ENCODE results near the gene F8A2.
"Not testable (repeated sequence)": the region's sequence is repeated elsewhere in the genome, so short reads cannot be mapped to it uniquely, and the experiment has no call there.

F8A2 gene

DNA sequence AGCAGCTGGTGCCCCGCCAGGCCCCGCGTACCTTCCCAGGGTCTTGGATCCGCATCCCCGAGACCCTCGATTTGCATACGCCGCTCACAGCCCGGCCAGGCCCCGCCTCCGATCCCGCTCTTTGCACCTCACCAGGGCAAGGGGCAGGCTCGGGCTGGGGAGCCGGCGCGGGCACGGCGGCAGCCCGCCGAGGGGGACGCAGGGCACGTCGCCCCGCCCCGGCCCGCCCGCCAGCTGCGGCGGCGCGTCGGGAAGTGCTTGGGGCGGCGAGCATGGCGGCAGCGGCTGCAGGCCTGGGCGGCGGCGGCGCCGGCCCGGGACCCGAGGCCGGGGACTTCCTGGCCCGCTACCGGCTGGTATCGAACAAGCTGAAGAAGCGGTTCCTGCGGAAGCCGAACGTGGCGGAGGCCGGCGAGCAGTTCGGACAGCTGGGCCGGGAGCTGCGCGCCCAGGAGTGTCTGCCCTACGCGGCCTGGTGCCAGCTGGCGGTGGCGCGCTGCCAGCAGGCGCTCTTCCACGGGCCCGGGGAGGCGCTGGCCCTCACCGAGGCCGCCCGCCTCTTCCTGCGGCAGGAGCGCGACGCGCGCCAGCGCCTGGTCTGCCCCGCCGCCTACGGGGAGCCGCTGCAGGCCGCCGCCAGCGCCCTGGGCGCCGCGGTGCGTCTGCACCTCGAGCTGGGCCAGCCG lies at the start of gene F8A2:
TSS of gene F8A2 (plus strand) at position 253 of the 686 bp plus-strand sequence. CDS start at position 273, 20 bp downstream.
- DNase-seq (ENCODE audit: low read depth in 3 of 3) = not testable (repeated sequence)

DNA sequence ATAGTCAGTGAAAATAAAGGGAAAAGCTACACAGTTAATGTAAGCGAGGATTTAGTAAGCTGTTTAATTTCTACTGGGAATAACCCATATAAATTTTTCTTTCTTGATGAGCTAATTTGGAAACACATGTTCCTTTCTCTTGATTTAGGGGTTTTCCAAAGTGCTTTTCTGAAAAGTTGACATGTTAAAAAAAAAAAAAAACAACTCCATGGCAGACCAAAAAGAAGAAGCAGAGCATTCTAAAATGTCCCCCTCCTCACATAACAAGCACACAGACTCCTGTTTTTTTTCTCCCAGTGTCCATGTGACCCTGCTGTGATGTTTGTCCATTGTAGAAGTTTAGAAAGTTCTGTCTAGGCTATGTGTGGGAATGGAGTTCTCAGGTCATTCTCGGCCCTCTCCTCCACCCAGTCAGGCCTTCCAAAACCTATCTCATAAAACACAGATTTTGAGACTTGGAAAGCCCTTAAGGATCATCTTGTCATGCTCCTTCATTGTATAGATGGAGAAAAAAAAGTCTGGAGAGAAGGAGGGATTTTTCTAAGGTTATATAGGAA lies 48.3 kb upstream of the F8A2 start:
- DNase-seq (ENCODE audit: low read depth in 3 of 3) = no peak

DNA sequence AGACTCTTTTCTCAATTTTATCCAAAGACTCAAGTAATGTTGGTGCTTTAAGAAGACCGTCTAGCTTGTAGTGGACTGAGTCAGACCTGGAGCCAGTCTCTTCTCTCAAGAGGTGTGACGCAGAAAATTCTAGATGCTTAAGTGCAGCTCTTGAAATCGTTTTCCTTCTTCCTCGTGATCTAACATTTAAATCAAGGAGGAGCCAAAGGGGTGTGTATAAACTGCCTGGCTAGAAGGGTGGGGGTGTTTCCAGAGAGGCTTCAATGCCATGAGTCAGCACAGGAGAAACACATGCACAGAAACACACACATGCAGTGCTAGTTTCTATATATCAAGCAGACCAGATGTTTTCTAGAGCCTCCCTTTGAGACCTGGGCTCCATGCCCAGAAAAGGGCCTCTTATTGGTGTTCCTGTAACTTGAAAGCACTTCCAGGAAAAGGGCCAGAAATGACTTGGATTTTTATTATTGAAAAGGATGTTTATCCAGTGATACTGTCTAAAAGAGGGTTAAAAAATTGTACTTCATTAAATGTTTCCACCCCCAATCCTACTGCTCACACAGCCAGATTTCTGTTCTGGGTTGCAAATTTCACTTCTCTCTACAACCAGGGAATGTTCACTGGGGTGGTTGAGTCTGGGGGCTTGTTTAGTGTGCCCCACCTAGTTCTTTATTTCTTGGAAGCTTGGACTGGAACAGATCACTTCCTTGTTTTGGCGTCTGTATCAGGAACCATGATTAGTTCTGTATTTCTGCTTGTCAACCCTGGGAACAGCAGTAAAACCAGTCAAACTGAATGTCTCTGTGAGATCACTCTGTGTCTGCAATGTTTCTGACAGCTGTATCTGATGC lies 47.2 kb upstream of the F8A2 start, which contains the start of gene CLIC2:
TSS of gene CLIC2 (minus strand) at position 129 of the 851 bp plus-strand sequence. CDS start 187 bp downstream, outside the sequence.
- no peak for DNase-seq (ENCODE audit: low read depth in 3 of 3)

DNA sequence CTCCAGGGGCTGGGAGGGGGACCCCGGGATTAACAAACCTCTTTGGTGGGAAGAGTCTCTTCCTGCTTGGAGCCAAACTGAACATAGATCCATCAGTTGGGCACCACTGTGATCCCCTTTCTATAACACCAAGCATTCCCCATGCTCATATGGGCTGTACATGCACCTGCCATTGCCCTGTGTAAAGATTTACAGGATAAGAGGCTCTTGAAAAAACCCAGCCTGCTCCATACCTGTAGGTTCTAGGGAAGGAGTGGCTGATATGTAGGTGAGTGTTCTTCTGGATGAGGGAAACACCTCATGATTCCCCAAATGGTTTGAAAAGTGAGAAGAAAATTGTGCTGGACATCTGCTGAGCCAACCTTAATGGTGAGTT lies 46.6 kb upstream of the F8A2 start:
- DNase-seq (ENCODE audit: low read depth in 3 of 3) = not testable (repeated sequence)

- not testable (repeated sequence) for DNase-seq (ENCODE audit: low read depth in 3 of 3)
These were observed 36.2 kb upstream of the F8A2 start for GRCh38 chrX:155345689-155346088.

- DNase-seq (ENCODE audit: low read depth in 3 of 3) = not testable (repeated sequence)
These were observed 32.4 kb upstream of the F8A2 start for GRCh38 chrX:155349448-155349847.

DNA sequence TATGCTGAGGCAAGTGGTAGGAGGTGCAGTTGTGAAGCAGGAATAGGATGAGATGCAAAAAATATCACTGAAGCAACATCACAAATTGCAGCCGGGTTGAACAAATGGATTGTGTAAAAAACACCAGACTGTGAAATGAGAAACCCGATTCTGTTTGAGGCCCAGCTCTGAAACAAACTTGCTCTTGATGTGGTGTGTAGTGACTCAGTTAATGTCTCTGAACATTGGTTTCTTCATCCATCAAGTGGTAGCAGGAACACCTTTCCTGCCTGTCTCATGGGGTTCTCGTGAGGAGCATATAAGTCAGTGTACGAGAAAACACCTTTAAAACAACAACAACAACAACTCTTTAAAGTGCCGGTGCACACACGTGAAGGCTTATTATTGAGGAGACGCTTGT lies 18.2 kb upstream of the F8A2 start:
- not testable (repeated sequence) for DNase-seq (ENCODE audit: low read depth in 3 of 3)

- not testable (repeated sequence) for DNase-seq (ENCODE audit: low read depth in 3 of 3)
These were observed 8.0 kb upstream of the F8A2 start for GRCh38 chrX:155373777-155374458.

DNA sequence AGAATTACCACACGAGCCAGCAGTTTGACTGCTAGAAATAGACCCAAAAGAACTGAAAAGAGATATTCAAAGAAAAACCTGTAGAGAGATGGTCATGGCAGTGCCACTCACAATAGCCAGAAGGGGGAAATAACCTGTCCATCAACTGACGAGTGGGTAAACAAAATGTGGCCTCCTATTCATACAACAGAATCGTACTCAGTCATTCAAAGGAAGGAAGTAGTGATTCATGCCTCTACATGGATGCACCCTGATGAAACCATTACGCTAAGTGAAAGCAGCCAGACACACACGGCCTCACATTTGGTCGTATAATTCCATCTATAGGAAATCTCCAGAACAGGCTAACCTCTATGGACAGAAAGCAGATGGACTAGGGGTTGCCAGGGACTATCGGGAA lies 2.1 kb upstream of the F8A2 start:
- not testable (repeated sequence) for DNase-seq (ENCODE audit: low read depth in 3 of 3)

- DNase-seq (ENCODE audit: low read depth in 3 of 3) = not testable (repeated sequence)
These were observed 653 bp downstream of the F8A2 start for GRCh38 chrX:155382529-155382967.

GRCh38 chrX:155389634-155390033 lies 7.7 kb downstream of the F8A2 start:
- no peak for DNase-seq (ENCODE audit: low read depth in 3 of 3)

DNA sequence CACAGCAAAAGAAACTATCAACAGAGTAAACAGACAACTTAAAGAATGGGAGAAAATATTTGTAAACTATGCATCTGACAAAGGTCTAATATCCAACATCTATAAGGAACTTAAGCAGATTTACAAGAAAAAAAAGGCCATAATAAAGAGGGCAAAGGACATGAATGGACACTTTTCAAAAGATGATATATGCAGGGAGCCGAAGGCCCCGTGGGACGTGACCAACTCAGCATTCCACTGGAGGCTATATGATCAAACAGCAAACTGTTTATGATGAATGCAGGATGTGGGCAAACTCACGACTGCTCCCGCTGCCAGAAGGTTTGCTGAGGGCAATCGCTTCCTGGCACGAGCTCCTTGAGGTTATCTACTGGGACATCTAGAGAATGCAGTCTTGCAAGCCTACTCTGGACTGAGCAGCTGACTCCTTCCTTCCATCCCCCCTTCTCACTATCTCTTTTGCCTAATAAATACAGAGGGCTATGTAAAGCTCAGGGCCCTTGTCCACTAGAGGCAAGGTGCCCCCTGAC lies 12.9 kb downstream of the F8A2 start:
- DNase-seq (ENCODE audit: low read depth in 3 of 3) = not testable (repeated sequence)

- DNase-seq (ENCODE audit: low read depth in 3 of 3) = no peak
These were observed 24.5 kb downstream of the F8A2 start for GRCh38 chrX:155406429-155406828.

- DNase-seq (ENCODE audit: low read depth in 3 of 3) = no peak
These were observed 35.9 kb downstream of the F8A2 start for GRCh38 chrX:155417769-155418168.
